ENCODE measurements around the gene ADORA1.
A peak's percentile ranks its signal among the peaks of the same experiment; 100 is the strongest.

The ADORA1 gene

GRCh38 chr1:203168256-203168786 is 40.8 kb downstream of the ADORA1 start:
- no peak for DNase-seq (ENCODE audit: low read depth)
- H3K4me3 ChIP-seq (ENCODE audit: control insufficient read depth, low read depth, low read length) = no peak overlapping the region
- TF ChIP-seq CTCF (conservative IDR thresholded peaks at IDR 0.05; ENCODE audit: control insufficient read depth, insufficient read depth, low read depth, low read length) = no peak

DNA sequence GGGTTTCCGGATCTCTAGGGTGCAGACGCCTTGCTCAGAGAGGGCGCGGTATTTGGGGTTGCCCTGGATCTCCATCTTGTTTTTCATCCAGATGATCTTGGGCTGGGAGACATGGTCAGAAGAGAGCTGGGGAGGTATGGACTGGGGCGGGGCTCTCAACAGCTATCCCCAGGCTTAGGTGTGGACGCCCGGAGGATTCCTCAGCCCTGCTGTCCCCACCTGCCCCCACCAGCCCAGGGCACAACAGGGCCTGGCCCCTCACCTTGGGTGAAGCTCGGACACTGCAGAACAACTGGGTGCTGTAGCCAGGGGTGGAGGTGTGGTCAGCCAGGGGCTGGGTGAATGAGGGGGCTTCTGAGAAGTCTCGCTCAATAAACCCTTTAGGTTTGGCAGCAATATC is 41.5 kb downstream of the ADORA1 start:
- no peak overlapping the region for H3K4me3 ChIP-seq (ENCODE audit: control insufficient read depth, low read depth, low read length)
- TF ChIP-seq CTCF (conservative IDR thresholded peaks at IDR 0.05; ENCODE audit: control insufficient read depth, insufficient read depth, low read depth, low read length) = no peak
- no peak for DNase-seq (ENCODE audit: low read depth)

GRCh38 chr1:203169770-203170520 is 42.4 kb downstream of the ADORA1 start:
- no peak overlapping the region for H3K4me3 ChIP-seq (ENCODE audit: control insufficient read depth, low read depth, low read length)
- DNase-seq (ENCODE audit: low read depth) = no peak
- TF ChIP-seq CTCF (conservative IDR thresholded peaks at IDR 0.05; ENCODE audit: control insufficient read depth, insufficient read depth, low read depth, low read length) = no peak

DNA sequence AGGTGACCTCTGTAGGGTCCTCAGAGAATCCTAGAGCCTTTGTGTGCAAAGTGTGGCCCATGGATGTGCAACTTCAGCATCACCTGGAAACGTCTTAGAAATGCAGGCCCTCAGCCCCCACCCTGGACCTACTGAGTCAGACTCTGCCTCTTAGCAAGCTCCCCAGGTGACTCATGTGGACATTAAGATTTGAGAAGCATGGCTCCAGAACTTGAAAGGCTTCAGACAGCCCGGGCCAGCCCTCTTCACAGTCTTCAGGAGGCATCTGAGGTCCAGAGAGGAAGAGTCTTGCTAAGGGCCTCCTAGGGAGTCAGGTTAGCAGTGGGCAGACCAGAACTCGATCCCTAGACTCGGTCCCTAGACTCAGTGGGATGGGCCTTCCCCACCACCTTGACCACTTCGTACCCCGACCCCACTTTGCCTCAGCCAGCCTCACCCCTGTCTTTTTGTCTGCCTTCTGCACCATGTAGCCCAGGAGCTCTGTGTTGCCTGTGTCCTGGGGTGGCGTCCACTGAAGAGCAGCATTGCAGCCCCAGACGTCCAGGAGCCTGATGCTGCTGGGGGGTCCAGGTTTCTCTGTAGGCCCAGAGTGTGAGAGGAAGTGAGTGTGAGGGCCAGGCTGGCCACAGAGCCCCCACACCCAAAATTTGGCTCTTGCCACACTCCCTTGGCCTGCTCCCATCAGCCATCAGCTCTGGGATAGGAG is 43.3 kb downstream of the ADORA1 start:
- TF ChIP-seq CTCF (conservative IDR thresholded peaks at IDR 0.05; ENCODE audit: control insufficient read depth, insufficient read depth, low read depth, low read length) = no peak
- H3K4me3 ChIP-seq (ENCODE audit: control insufficient read depth, low read depth, low read length) = no peak overlapping the region
- no peak for DNase-seq (ENCODE audit: low read depth)

- no peak for DNase-seq (ENCODE audit: low read depth)
- no peak overlapping the region for H3K4me3 ChIP-seq (ENCODE audit: control insufficient read depth, low read depth, low read length)
- no peak for TF ChIP-seq CTCF (conservative IDR thresholded peaks at IDR 0.05; ENCODE audit: control insufficient read depth, insufficient read depth, low read depth, low read length)
These were observed 44.0 kb downstream of the ADORA1 start for GRCh38 chr1:203171341-203172183.

GRCh38 chr1:203172184-203173010 is 44.9 kb downstream of the ADORA1 start:
- DNase-seq (ENCODE audit: low read depth) = peak; percentile 50
- peak; percentile 82 for TF ChIP-seq CTCF (conservative IDR thresholded peaks at IDR 0.05; ENCODE audit: control insufficient read depth, insufficient read depth, low read depth, low read length)
- no peak overlapping the region for H3K4me3 ChIP-seq (ENCODE audit: control insufficient read depth, low read depth, low read length)

All from fibroblast of mammary gland (primary cell).